ENCODE results near the gene FAM107A. TPM values are rescaled to one million over a fixed set of nuclear protein-coding genes. Genes with fewer than 3 reads are reported as not detected.

Gene FAM107A
- total and polyA plus RNA-seq, 8 donors, result 4.7 to 55.4 (median 19.9) TPM

DNA sequence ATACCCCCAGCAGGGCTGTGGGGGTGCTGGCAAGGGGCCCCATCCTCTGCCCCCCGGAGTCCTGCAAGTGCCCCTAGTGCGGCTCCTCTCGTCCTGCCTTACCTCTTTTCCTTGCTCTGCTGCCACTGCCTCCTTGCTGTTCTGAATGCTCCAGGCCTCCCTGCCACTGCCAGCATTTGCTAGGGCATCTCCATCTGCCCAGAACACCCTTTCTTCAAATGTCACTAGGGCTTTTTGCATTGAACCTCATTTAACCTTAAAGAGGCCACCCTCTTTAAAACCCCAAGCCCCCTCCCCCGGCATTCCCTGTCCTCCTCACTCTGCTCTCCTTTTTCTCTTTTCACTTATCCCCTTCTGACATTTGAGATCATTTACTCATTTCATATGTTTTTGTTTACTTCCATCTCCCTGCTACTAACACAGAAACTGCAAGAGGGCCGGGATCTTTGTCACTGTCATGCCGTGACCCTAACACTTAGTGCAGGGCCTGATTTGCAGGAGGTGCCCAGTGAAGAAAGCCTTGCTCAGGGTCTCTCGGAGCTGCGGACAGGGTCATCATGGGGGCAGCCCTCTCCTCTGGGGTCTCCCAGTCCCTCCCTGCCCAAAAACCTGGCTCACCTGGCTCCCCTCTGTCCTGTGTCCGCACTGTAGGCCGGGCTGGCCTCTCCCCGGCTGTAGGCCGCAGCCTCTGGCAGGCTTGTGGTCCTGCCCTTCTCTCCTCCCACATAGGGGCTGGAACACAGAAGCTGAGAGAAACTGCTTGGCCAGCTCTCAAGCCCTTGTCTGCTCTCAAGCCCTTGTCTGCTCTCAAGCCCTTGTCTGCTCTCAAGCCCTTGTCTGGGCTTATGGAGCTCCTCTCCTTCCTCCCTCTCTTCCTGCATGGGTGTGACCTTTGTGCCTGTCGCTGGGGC, 40.4 kb downstream of the FAM107A start, which contains the start of gene ACOX2:
ACOX2 (minus strand) TSS at position 690 of the 911 bp plus-strand sequence. CDS start 2,084 bp downstream, outside the sequence.
- no peak for TF ChIP-seq EP300 (IDR thresholded peaks at IDR 0.05)
- no peak for TF ChIP-seq POLR2AphosphoS5 (IDR thresholded peaks at IDR 0.05)
- TF ChIP-seq, protein P1, sequence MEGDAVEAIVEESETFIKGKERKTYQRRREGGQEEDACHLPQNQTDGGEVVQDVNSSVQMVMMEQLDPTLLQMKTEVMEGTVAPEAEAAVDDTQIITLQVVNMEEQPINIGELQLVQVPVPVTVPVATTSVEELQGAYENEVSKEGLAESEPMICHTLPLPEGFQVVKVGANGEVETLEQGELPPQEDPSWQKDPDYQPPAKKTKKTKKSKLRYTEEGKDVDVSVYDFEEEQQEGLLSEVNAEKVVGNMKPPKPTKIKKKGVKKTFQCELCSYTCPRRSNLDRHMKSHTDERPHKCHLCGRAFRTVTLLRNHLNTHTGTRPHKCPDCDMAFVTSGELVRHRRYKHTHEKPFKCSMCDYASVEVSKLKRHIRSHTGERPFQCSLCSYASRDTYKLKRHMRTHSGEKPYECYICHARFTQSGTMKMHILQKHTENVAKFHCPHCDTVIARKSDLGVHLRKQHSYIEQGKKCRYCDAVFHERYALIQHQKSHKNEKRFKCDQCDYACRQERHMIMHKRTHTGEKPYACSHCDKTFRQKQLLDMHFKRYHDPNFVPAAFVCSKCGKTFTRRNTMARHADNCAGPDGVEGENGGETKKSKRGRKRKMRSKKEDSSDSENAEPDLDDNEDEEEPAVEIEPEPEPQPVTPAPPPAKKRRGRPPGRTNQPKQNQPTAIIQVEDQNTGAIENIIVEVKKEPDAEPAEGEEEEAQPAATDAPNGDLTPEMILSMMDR (IDR thresholded peaks at IDR 0.05), result no peak
- no peak for TF ChIP-seq POLR2A (IDR thresholded peaks at IDR 0.05)
- peak; percentile 48 to 88 for DNase-seq
- H3K4me3 ChIP-seq, result peak within 1 kb of the TSS; percentile 18 to 39 (median 30)
- WGBS, 5 donors, result 40 to 47% (median 43%) methylated on average over 10 to 13 of the region's 13 CpGs
- H3K27ac ChIP-seq, result peak within 1 kb of the TSS in 4 of 5 donors; percentile 64 to 79 (median 74)
- no peaks in the 10 kb centered on the region for H3K9me3 ChIP-seq
- H3K4me1 ChIP-seq, result peaks cover 31 to 45% (median 42%) of the 10 kb centered on the region in 4 donors
- no peaks in the 10 kb centered on the region for H3K27me3 ChIP-seq
- intact Hi-C loops (cut with DNase I; ENCODE audit: low total_unique reads), result no loop called here
- peaks cover 0 to 19% (median 9%) of the 10 kb centered on the region in 4 donors for H3K36me3 ChIP-seq

DNA sequence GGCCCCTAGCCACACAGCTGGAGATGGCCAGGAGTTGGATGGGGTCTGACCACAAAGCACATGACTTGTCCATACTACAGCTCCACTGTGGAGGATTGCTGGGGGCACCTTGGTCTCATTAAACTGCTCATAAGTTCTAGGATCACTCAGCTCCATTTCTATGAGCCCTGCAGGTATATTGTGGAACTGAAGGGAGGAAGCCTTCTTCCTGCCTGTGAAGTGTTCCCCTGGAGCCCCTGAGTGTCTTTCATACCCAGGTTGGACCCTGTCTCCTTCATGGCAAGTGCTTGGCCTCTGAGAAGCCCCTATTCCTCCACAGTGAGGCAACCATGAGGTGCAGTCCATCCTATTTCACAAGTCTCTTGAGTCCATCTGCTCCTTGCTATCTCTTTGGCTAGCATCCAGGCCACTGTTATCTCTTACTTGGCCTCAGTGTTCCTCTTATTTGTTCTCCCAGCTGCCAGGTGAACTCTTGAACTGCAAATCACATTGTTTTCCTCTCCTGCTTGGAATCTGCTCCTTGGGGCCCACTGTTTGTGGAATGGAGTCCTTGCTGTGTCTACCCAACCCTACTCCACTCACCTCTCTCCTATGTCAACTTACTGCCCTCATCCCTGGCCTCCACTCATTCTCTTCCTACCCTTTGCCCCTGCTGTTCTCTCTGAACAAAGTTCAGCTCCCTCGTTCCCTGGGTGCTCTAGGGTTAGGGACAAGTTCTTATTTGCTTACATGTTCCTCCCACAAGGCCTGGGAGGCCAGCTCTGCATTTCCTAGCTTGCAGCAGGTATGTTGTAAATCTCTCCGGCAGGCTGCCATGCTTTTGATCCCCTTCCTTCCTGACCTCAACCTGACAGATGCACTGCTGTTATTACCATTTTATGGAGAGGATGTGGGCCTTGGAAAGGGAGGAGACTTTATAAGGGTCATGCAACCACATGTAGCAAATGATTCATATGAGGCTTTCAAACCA, 41.4 kb downstream of the FAM107A start:
- H3K36me3 ChIP-seq, result peaks cover 0 to 28% (median 14%) of the 10 kb centered on the region in 4 donors
- WGBS, 5 donors, result 0 to 30% (median 11%) methylated on average over 2 of the region's 2 CpGs
- H3K27ac ChIP-seq, result peak overlapping the region in 4 of 5 donors; percentile 64 to 79 (median 74)
- no peaks in the 10 kb centered on the region for H3K9me3 ChIP-seq
- DNase-seq, result peak; percentile 61 to 71
- intact Hi-C loops (cut with DNase I; ENCODE audit: low total_unique reads), result no loop called here
- H3K4me3 ChIP-seq, result peak overlapping the region; percentile 18 to 39 (median 30)
- H3K27me3 ChIP-seq, result no peaks in the 10 kb centered on the region
- H3K4me1 ChIP-seq, result peaks cover 31 to 45% (median 42%) of the 10 kb centered on the region in 4 donors
- peak in 2 of 3 donors; percentile 57 to 60 for TF ChIP-seq POLR2AphosphoS5 (IDR thresholded peaks at IDR 0.05)
- TF ChIP-seq POLR2A (IDR thresholded peaks at IDR 0.05), result no peak

DNA sequence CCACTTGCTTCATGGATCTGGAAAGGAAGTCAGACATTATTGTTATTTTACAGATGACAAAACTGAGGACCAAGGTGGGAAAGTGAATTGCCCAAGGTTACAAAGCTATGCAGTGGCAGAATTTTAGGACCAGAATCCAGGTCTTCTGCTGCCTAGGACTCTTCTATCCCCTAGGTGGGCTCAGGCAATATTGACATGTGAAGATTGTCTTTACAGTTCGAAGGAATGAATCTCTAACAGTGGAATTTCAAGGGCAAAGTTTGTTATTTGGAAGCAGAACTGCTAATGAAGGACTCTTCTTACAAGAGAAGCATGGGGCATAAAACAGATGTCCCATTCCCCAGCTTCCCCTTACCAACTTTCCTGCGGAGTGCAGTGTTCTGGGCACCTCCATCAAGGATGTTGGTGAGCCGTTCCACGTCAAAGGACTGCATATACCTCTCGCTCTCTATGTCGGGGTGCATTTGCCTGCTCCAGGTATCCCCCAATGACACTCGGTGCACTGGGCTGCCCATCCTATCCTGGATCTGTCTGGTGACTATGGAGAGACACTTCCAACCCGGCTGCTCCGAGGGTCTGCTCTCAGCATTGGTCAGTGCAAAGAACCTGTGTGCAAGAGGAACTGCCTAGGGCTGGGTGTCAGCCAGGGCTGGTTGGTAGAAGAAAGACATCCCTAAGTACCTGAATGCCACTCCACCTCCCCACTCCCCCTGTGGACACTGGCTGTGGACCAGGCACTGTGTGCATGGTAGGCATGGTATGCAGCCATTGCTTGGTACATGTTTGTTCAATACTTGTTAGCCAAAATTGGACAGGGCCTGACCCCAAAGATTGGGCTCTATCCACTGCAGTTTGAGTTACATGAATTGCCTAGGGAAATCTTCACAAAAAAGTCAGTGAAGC, 42.3 kb downstream of the FAM107A start:
- Histone ChIP-seq H3K27me3 (no peaks in the 10 kb centered on the region), H3K27ac (no peak overlapping the region), H3K36me3 (peaks cover 0 to 38% (median 18%) of the 10 kb centered on the region in 4 donors), H3K4me3 (no peak overlapping the region), H3K4me1 (peaks cover 31 to 45% (median 42%) of the 10 kb centered on the region in 4 donors), H3K9me3 (no peaks in the 10 kb centered on the region)
- TF ChIP-seq POLR2A (IDR thresholded peaks at IDR 0.05) (no peak), EP300 (IDR thresholded peaks at IDR 0.05) (no peak), POLR2AphosphoS5 (IDR thresholded peaks at IDR 0.05) (no peak)
- TF ChIP-seq, protein P1 (IDR thresholded peaks at IDR 0.05), result no peak
- intact Hi-C loops (cut with DNase I; ENCODE audit: low total_unique reads), result loop anchor here (5.0 kb wide), 1 partner anchor 43 kb away; the partner anchor contains the start of gene KCTD6
- no peak for DNase-seq
- 95 to 98% (median 96%) methylated on average over 8 to 9 of the region's 9 CpGs for WGBS, 5 donors

DNA sequence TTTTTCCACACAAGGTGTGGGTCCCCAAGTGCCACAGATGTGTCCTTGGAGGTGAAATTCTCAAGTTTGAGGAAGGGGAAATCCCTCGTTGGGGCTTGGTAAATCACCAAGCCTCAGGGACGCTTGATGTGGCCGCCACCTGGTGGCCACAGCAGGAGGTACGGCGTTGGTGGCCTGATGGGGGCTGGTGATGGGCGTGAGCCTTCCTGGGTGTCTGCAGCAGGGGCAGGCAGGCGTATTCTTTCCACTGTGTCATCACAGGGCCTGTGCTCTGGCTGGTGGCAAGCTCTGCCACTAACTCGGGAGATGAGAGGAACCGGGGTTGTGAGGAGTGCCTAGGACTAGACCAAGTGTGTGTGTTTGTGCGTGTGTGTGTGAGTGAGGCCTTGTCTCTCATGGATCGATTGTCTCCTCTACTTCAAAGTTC, 44.4 kb downstream of the FAM107A start:
- intact Hi-C loops (cut with DNase I; ENCODE audit: low total_unique reads), result loop anchor here (5.0 kb wide), 1 partner anchor 41 kb away; the partner anchor contains the start of gene KCTD6
- Histone ChIP-seq H3K27ac (no peak overlapping the region), H3K27me3 (no peaks in the 10 kb centered on the region), H3K4me3 (no peak overlapping the region), H3K4me1 (peaks cover 26 to 48% (median 41%) of the 10 kb centered on the region in 4 donors), H3K9me3 (no peaks in the 10 kb centered on the region), H3K36me3 (peaks cover 0 to 55% (median 20%) of the 10 kb centered on the region in 4 donors)
- DNase-seq, result peak; percentile 78 to 91
- WGBS, 5 donors, result 20 to 32% (median 22%) methylated on average over 7 to 11 of the region's 11 CpGs
- no peak for TF ChIP-seq EP300 (IDR thresholded peaks at IDR 0.05)
- TF ChIP-seq, protein P1 (IDR thresholded peaks at IDR 0.05), result peak in 6 of 7 experiments; percentile 18 to 93 (median 90)
- TF ChIP-seq POLR2A (IDR thresholded peaks at IDR 0.05), result no peak
- TF ChIP-seq POLR2AphosphoS5 (IDR thresholded peaks at IDR 0.05), result peak in 1 of 3 donors; percentile 58

All from stomach (tissue), 9 donors.